ENCODE results near the gene SLC22A23.
"Not testable (repeated sequence)": the region's sequence is repeated elsewhere in the genome, so short reads cannot be mapped to it uniquely, and the experiment has no call there.

The SLC22A23 gene

GRCh38 chr6:3382326-3383279 lies 74.2 kb downstream of the SLC22A23 start:
- DNase-seq: no peak

- no peak for DNase-seq
These were observed 75.5 kb downstream of the SLC22A23 start for GRCh38 chr6:3381233-3381921.

GRCh38 chr6:3380344-3381232 lies 76.3 kb downstream of the SLC22A23 start:
- no peak for DNase-seq

- no peak for DNase-seq
These were observed 77.3 kb downstream of the SLC22A23 start for GRCh38 chr6:3379482-3380060.

- not testable (repeated sequence) for DNase-seq
These were observed 78.0 kb downstream of the SLC22A23 start for GRCh38 chr6:3378808-3379207.

- not testable (repeated sequence) for DNase-seq
These were observed 78.5 kb downstream of the SLC22A23 start for GRCh38 chr6:3378398-3378782.

GRCh38 chr6:3377536-3378397 lies 79.1 kb downstream of the SLC22A23 start:
- no peak for DNase-seq

GRCh38 chr6:3376893-3377535 lies 79.8 kb downstream of the SLC22A23 start:
- DNase-seq: no peak

GRCh38 chr6:3376064-3376463 lies 80.8 kb downstream of the SLC22A23 start:
- no peak for DNase-seq

- DNase-seq: no peak
These were observed 83.2 kb downstream of the SLC22A23 start for GRCh38 chr6:3373597-3374203.

GRCh38 chr6:3372912-3373554 lies 83.8 kb downstream of the SLC22A23 start:
- DNase-seq: no peak

- DNase-seq: no peak
These were observed 84.5 kb downstream of the SLC22A23 start for GRCh38 chr6:3372184-3372846.

GRCh38 chr6:3371222-3371949 lies 85.5 kb downstream of the SLC22A23 start:
- no peak for DNase-seq

GRCh38 chr6:3370361-3371221 lies 86.3 kb downstream of the SLC22A23 start:
- no peak for DNase-seq

- DNase-seq: no peak
These were observed 86.9 kb downstream of the SLC22A23 start for GRCh38 chr6:3369985-3370360.

GRCh38 chr6:3368685-3369084 lies 88.2 kb downstream of the SLC22A23 start:
- no peak for DNase-seq

- DNase-seq: no peak
These were observed 89.2 kb downstream of the SLC22A23 start for GRCh38 chr6:3367630-3368029.

Measured in MV-4-11 (cell line).